Activated CD4-positive, alpha-beta T cell treated with anti-CD3 and anti-CD28 coated beads, Interleukin-2, amount 50 U/mL, for 24 hours (primary cell): ENCODE measurements around the gene NDUFV1.
"Not testable (repeated sequence)": the region's sequence is repeated elsewhere in the genome, so short reads cannot be mapped to it uniquely, and the experiment has no call there.

Source experiments
- DNase-seq, 2 donors: peaks; one replicate each; pipeline ENCODE4 v3.0.0-alpha.2; 2020; ENCODE audit warnings: low read depth in 1 of 2, low spot score in 1 of 2

NDUFV1 gene

DNA sequence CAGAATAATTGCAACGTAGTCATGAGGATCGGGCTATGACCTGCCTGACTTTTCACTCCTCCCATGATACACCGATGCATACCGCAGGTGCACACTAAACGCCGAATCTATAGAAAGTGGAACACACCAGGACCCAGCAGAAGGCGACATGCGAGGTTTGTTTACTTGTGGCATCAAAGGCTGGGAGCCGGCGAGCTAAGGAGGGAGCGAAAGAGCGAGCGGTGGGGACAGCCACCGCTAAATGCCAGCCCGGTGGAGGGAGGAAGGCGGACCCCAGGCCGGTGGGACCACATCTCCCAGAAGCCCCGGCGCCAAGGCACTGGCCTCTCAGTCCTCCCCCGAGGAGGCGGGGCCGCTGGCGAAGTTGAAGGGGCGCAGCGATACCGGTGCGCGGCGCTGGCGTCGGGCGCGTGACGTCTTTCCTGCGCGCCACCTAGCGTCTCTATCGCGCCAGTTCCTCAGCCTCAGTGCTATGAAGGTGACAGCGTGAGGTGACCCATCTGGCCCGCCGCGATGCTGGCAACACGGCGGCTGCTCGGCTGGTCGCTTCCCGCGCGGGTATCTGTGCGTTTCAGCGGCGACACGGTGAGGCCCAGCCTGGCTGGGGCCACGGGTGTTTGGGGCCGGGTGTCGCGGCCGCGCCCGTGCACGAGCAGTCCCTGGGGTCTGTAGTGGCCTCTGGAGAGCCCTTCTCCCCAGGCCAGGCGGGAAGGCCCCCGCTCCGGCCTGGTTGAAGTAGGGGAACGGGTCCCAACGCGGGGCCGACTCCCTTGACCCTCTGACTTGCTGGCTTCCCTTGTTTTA is at the start of gene NDUFV1:
Gene NDUFV1 (plus strand): TSS at position 445 of the 804 bp plus-strand sequence. CDS start 69 bp downstream, at position 514.
- peak; percentile 91 to 94 for DNase-seq

- DNase-seq: no peak
Observed at GRCh38 chr11:67558084-67558772, 48.5 kb upstream of the NDUFV1 start.

GRCh38 chr11:67561971-67562619 is 44.6 kb upstream of the NDUFV1 start:
- no peak for DNase-seq

DNA sequence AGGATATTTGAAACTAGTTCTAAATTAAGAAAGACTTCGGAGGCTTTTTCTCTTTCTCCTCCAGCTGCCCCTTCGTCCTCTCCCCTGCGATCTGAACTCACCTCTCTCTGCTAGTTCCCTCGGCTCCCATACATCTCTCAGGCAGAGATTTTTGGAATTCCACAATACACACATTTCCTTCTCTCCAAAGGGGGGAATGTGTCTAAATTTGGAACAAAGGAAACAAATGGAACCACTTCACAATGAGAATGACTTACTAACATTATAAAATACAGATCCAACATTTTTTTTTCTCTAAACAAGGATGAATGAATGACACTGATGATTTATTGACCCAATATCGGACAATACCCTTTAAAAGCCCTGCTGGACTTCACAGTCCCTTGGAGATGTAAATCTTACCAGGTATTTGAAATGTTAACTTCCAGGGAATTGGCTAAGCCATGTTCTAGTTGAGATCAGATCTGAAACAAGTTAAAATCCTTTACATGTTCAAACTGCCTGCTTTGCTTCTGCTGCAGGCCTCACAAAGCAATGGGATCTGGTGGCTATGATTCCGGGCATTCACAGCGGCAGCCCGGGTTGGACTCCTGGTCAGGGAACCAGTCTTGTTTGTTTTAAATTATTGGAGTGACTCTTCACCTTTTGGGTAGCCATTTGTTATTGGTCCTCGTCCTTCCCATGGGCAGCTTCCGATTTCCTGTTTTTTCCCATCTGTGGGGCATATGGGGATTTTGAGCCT is 43.6 kb upstream of the NDUFV1 start:
- DNase-seq: no peak

- not testable (repeated sequence) for DNase-seq
Observed at GRCh38 chr11:67563705-67564114, 43.0 kb upstream of the NDUFV1 start.

DNA sequence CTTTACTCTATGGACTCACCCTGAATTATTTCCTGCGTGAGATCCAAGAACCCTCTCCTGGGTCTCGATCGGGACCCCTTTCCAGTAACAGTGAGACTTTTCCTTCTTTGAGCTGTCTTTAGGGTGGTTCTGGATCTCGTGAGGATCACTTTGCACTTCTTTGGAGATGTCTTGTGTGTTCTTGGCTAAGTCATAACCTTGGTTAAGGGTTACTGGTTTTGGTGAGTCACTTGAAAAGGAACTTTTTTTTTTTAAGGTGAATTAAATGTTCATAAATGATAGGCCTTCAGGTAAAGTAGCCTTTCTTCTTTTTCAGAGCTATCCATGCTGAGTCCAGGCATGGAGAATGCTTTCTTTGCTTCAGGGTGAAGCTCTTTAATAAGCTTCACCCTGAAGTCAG is 42.5 kb upstream of the NDUFV1 start:
- DNase-seq: no peak

DNA sequence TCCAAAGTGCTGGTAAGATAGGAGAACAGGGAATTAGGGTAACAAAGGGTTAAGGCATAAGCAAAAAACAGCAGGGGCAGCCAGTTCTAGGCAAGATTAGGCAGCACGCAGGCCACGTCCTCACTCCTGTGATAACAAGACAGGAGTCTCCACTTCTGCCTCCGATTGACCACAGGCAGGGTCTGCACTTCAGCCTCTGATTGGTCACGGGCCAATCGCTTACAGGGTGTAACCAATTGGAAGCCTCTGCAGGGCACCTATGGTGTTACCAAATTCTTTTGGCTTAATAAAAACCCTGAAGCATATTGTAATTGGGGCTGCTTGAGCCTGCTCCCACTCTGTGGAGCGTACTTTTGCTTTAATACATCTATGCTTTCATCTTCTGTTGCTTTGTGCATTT is 35.3 kb upstream of the NDUFV1 start:
- no peak for DNase-seq

GRCh38 chr11:67572305-67572704 is 34.4 kb upstream of the NDUFV1 start:
- DNase-seq: no peak

GRCh38 chr11:67572747-67573419 is 33.9 kb upstream of the NDUFV1 start:
- DNase-seq: peak in 1 of 2 donors; percentile 18

GRCh38 chr11:67574938-67575337 is 31.8 kb upstream of the NDUFV1 start:
- DNase-seq: no peak

DNA sequence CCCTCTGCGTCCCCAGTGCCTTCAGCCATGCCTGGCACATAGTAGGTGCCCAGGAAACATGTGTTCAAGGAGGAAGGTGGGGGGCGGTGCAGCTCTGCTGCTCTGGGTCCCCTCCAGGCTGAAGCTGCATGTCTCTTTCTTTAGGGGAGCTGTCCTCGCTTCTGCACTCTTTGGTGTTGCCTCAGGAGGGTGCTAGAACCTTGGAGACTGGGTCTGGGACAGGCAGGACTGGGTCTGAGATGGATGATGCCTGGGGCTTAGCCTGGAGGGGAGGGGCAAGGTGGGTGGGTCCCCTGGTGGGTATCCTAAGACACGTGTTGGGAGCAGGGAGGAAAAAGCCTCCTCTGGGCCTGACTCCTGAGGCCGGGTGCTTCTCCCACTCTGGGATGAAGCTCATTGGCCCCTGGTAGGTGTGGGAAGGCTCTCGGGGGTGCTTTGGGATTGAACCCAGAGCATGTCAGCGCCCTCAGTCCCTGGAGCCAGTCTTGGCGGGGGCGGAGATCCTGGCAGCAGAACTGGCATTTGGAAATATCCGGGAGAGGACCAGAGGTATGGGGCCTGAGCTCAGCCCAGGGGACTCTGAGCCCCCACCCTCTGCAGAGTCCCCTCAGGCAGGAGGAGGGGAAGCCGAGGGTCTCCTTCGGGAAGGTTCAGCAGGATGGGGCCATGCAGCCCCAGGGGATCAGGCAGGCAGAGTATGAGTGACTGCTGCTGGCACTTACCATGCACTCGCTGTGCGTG is 29.8 kb upstream of the NDUFV1 start:
- DNase-seq: no peak

DNA sequence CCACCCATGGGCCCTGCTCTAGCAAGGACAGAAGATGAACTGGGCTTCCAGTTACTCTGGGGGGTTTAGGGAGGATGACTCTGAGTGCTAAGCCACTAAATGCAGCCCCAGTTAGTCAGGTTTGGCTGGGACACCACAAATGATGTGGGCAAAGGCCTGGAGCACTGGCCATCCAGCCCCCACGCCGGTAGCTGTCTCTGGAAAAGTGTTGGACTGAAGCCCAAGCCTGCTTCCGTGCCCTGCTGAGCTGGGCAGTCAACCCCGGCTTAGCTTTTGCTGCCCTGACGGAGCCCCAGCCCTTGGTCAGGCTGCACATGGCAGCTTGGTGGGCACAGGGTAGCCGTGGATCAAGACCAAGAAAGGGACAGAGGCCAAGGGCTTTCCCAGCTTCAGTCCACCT is 28.8 kb upstream of the NDUFV1 start:
- no peak for DNase-seq

DNA sequence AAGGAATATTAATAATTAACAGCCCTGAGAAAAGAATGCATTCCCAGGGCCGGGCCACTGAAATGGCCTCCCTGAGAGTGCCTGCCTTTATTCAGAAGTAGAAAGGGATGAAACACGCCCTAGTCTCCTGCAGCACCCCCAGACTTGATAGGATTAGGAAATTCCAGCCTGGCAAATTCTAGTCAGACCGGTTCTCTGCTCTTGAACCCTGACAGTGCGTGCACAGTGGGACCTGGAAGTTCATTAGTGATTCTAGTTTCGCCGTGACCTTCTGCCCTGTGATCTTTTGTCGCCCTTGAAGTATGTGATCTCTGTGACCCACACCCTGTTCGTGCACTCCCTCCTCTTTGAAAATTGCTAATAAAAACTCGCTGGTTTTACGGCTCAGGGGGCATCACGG is 25.3 kb upstream of the NDUFV1 start:
- DNase-seq: no peak

GRCh38 chr11:67582011-67582410 is 24.7 kb upstream of the NDUFV1 start:
- no peak for DNase-seq

GRCh38 chr11:67583247-67584204 is 23.2 kb upstream of the NDUFV1 start, which contains the start of gene GSTP1:
Gene GSTP1 (plus strand): TSS chr11:67583812. CDS start chr11:67583844, 32 bp downstream.
- DNase-seq: peak; percentile 64 to 68

- DNase-seq: peak in 1 of 2 donors; percentile 17
Observed at GRCh38 chr11:67584205-67584880, 22.4 kb upstream of the NDUFV1 start.

DNA sequence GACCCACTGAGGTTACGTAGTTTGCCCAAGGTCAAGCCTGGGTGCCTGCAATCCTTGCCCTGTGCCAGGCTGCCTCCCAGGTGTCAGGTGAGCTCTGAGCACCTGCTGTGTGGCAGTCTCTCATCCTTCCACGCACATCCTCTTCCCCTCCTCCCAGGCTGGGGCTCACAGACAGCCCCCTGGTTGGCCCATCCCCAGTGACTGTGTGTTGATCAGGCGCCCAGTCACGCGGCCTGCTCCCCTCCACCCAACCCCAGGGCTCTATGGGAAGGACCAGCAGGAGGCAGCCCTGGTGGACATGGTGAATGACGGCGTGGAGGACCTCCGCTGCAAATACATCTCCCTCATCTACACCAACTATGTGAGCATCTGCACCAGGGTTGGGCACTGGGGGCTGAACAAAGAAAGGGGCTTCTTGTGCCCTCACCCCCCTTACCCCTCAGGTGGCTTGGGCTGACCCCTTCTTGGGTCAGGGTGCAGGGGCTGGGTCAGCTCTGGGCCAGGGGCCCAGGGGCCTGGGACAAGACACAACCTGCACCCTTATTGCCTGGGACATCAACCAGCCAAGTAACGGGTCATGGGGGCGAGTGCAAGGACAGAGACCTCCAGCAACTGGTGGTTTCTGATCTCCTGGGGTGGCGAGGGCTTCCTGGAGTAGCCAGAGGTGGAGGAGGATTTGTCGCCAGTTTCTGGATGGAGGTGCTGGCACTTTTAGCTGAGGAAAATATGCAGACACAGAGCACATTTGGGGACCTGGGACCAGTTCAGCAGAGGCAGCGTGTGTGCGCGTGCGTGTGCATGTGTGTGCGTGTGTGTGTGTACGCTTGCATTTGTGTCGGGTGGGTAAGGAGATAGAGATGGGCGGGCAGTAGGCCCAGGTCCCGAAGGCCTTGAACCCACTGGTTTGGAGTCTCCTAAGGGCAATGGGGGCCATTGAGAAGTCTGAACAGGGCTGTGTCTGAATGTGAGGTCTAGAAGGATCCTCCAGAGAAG is 21.6 kb upstream of the NDUFV1 start:
- no peak for DNase-seq
